ENCODE measurements around the gene BABAM2.

BABAM2 gene

DNA sequence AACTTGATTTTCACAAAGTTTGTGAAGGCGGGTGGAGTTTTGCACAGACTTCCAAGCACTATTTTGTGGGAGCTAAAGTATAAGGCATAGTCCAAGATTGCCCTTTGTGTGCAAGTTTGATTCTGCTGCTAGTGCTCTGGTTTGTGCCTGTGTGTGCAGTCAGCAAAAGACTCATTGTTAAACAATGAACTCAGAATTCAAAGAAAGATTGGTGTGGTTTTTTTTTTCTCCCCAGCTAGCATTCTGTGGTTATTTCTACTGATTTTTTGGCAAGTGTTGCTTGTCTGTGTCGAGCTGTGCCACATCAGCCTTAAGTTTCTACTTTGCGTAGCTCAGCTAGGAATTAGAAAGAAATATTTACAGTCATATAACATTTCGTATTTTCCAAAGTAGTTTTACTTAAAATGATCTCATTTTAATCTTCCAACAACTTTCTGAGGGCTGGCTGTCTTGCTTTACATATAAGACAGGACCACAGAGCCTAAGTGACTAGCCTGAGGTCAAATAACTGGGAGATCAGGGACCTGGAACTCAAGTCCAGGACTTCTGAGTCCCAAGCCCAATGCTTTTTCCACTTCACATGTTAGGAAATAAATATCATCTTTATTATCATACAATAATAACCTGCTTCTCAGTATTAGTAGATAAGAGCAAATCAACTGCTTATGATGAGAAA is 69.8 kb downstream of the BABAM2 start:
- no peak overlapping the region for H3K4me3 ChIP-seq (ENCODE audit: low read depth, low read length)
- no peak for TF ChIP-seq CTCF (conservative IDR thresholded peaks at IDR 0.05; ENCODE audit: low read depth, low read length)
- DNase-seq (ENCODE audit: low read depth): peak; percentile 93

- no peak for DNase-seq (ENCODE audit: low read depth)
- H3K4me3 ChIP-seq (ENCODE audit: low read depth, low read length): no peak overlapping the region
- no peak for TF ChIP-seq CTCF (conservative IDR thresholded peaks at IDR 0.05; ENCODE audit: low read depth, low read length)
These were observed 71.5 kb downstream of the BABAM2 start for GRCh38 chr2:27962006-27962405.

DNA sequence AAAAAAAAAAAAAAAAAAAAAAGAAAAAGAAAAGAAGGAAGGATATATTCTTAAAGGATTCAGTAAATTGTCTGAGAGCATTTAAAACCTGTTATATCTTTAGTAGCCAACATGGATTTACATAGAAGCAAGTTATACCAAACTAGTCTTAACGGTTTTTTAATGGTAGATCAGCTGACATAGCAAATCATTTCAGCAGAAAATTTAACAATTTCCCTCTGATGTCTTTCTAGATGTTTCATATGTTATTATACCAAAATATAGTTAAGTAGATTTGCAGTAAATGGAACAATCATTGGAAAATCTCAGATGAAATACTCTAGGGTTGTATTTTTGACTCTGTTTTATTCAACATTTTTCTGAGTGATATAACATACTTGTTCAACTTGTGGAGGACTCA is 72.9 kb downstream of the BABAM2 start:
- no peak overlapping the region for H3K4me3 ChIP-seq (ENCODE audit: low read depth, low read length)
- DNase-seq (ENCODE audit: low read depth): no peak
- TF ChIP-seq CTCF (conservative IDR thresholded peaks at IDR 0.05; ENCODE audit: low read depth, low read length): no peak

DNA sequence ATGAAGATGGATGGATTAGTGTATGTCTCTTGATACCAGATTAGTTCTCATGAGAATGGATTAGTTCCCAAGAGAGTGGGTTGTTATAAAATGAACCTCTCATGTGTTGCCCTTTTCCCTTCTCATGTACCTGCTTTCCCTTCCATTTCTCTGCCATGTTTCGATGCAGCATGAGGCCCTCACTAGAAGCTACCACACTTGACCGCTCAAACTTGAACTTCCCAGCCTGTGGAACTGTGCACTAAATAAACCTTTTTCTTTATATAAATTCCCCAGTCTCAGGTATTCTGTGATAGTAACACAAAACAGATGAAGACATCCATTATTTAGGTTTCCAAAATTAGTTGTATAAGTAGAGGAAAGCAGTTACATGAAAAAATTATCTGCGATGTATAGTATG is 73.5 kb downstream of the BABAM2 start:
- no peak overlapping the region for H3K4me3 ChIP-seq (ENCODE audit: low read depth, low read length)
- DNase-seq (ENCODE audit: low read depth): no peak
- TF ChIP-seq CTCF (conservative IDR thresholded peaks at IDR 0.05; ENCODE audit: low read depth, low read length): no peak

GRCh38 chr2:27965841-27966240 is 75.3 kb downstream of the BABAM2 start:
- TF ChIP-seq CTCF (conservative IDR thresholded peaks at IDR 0.05; ENCODE audit: low read depth, low read length): no peak
- no peak for DNase-seq (ENCODE audit: low read depth)

GRCh38 chr2:27966466-27966865 is 75.9 kb downstream of the BABAM2 start:
- peak; percentile 89 for DNase-seq (ENCODE audit: low read depth)

More at GRCh38 chr2:27965841-27966240, 75.3 kb downstream of the BABAM2 start:
- H3K4me3 ChIP-seq (ENCODE audit: low read depth, low read length): no peak overlapping the region

More at GRCh38 chr2:27966466-27966865, 75.9 kb downstream of the BABAM2 start:
- H3K4me3 ChIP-seq (ENCODE audit: low read depth, low read length): no peak overlapping the region
- TF ChIP-seq CTCF (conservative IDR thresholded peaks at IDR 0.05; ENCODE audit: low read depth, low read length): no peak
